ENCODE results near the gene IGSF9. TPM values are rescaled to one million over a fixed set of nuclear protein-coding genes. Genes with fewer than 3 reads are reported as not detected.
"Not testable (repeated sequence)": the region's sequence is repeated elsewhere in the genome, so short reads cannot be mapped to it uniquely, and the experiment has no call there.

Gene IGSF9
- total RNA-seq, 5 donors from 2014 or later (not counting 1 experiment from before 2014, with no cell fraction given) = 0.06 to 0.16 (median 0.12) TPM; not detected in 2

DNA sequence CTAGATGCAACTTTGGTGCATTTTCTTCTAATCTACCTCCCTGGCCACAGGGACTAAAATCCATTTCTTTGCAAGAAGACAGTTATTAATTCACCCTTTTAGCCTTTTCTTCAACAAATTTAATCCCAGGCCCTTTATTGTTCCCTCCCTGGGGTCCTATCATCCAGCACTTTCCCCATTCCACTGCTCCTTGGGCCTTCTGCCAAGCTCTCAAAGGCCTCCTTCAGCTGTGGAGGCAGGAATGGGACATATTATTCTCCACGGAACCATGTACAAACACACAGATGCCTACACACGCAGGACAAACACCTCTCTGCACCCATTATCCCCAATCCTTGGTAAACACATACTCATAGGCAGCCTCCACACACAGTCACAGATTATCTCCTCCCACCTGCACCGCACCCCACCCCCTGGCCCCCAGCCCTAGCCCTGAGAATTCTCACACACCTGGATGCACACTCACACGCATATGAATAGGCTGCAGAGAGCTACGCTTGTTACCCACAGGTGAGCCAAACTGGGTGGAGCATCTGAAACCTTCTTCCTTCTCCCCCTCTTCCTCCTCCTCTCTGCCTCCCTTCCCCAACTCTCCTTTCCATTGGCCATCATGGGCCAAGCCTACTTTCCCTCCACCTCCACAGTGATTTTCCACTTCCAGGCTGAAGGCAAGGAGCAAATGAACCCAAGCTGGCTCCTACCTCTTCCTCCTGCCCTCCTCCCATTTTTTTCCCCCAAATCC lies 31.8 kb downstream of the IGSF9 start:
- H3K4me3 ChIP-seq (ENCODE audit: control insufficient read depth in 1 of 2, extremely low read depth in 1 of 2, low read length in 1 of 2) = no peak overlapping the region
- Mint-ChIP-seq H3K4me1 (peaks cover 68 to 85% (median 80%) of the 10 kb centered on the region in 3 donors), H3K27me3 (no peaks in the 10 kb centered on the region), H3K4me3 (peak overlapping the region in 1 of 3 donors; percentile 63), H3K27ac (peak overlapping the region; percentile 94 to 98), H3K36me3 (peaks cover 23% of the 10 kb centered on the region), H3K9me3 (no peaks in the 10 kb centered on the region)
- peak overlapping the region; percentile 6 for H3K27ac ChIP-seq (ENCODE audit: low read length)
- no peak for DNase-seq
- H3K9me3 ChIP-seq = no peaks in the 10 kb centered on the region
- ATAC-seq (replicated peaks in 1 of 4) = no peak
- ChIA-PET POLR2A (interaction anchor here (0.6 to 2.9 kb wide), 3 partner anchors 11 to 1300 kb away, joined by 3 to 16 read pairs (median 3); partner anchors contain the start of gene TAGLN2 (in 1 of the 2)), CTCF (no interaction called here)
- peaks cover 18 to 21% of the 10 kb centered on the region in 2 donors for H3K36me3 ChIP-seq (ENCODE audit: control insufficient read depth in 2 of 2, extremely low read depth in 1 of 2, insufficient read depth in 1 of 2, low read length in 1 of 2)
- no peaks in the 10 kb centered on the region for H3K27me3 ChIP-seq (replicated peaks in 1 of 2; ENCODE audit: control insufficient read depth in 2 of 2, extremely low read depth in 1 of 2, insufficient read depth in 2 of 2, low read length in 1 of 2)
- peaks cover 28 to 65% of the 10 kb centered on the region in 2 experiments for H3K4me1 ChIP-seq (ENCODE audit: control insufficient read depth in 1 of 2, extremely low read depth in 1 of 2, insufficient read depth in 2 of 2, low read length in 2 of 2)
- WGBS (ENCODE audit: insufficient coverage) = 93% methylated on average over 5 of the region's 5 CpGs

DNA sequence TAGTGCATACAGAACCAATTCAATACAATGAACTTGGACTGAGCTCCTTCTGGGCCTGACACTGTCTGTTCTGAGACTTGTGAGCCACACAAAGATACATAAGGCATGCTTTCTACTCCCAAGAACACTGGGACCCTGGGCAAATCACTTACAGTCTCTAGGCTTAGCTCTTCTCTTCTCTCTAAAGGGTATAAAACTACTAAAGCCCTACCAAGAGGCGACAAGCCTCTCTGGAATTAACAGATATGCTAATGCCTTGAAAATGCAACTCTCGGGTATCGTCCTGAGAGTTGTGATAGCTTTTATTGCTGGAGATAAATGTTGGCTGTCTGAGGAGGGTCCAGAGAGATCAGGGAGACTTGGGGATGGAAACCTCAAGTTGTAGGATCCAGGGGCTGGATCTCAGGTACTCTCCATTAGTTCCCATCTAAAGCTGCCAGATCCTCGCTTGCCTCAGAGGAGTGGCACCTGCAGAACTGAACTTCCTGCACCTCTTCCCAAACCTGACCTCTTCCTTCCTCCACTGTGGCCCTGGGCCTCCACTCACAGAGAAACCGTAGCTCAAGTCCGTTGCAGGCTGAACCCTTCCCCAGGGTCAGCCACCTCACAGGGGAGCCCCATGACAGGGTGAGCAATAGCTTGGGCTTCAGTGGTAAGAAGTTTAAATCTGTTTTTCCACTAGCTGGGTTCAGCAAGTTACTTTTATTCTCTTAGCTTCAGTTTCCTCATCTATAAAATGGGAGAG lies 33.9 kb downstream of the IGSF9 start:
- Histone ChIP-seq H3K36me3 (ENCODE audit: control insufficient read depth in 2 of 2, extremely low read depth in 1 of 2, insufficient read depth in 1 of 2, low read length in 1 of 2) (peaks cover 4 to 6% of the 10 kb centered on the region in 2 donors), H3K9me3 (no peaks in the 10 kb centered on the region), H3K27me3 (replicated peaks in 1 of 2; ENCODE audit: control insufficient read depth in 2 of 2, extremely low read depth in 1 of 2, insufficient read depth in 2 of 2, low read length in 1 of 2) (no peaks in the 10 kb centered on the region), H3K4me1 (ENCODE audit: control insufficient read depth in 1 of 2, extremely low read depth in 1 of 2, insufficient read depth in 2 of 2, low read length in 2 of 2) (peaks cover 28 to 51% of the 10 kb centered on the region in 2 experiments), H3K27ac (ENCODE audit: low read length) (peak overlapping the region; percentile 97), H3K4me3 (ENCODE audit: control insufficient read depth in 1 of 2, extremely low read depth in 1 of 2, low read length in 1 of 2) (no peak overlapping the region)
- ChIA-PET POLR2A (interaction anchor here in 1 of 2 donors (0.7 kb wide), 1 partner anchor 348 kb away, joined by 3 read pairs; no protein-coding TSS in a partner anchor), CTCF (interaction anchor here (0.6 to 1.0 kb wide), 3 partner anchors 15 to 171 kb away, joined by 3 to 4 read pairs (median 4); no protein-coding TSS in a partner anchor)
- WGBS (ENCODE audit: insufficient coverage) = 17% methylated on average over 1 of the region's 6 CpGs
- DNase-seq (peak in 1 of 35 experiments; percentile 35), ATAC-seq (replicated peaks in 1 of 4) (no peak)
- H3K36me3 Mint-ChIP-seq = peaks cover 11% of the 10 kb centered on the region
- peak overlapping the region in 1 of 3 donors; percentile 63 for H3K4me3 Mint-ChIP-seq
- H3K9me3 Mint-ChIP-seq = no peaks in the 10 kb centered on the region
- H3K27ac Mint-ChIP-seq = peak overlapping the region; percentile 94 to 98
- H3K4me1 Mint-ChIP-seq = peaks cover 70 to 84% (median 81%) of the 10 kb centered on the region in 3 donors
- H3K27me3 Mint-ChIP-seq = no peaks in the 10 kb centered on the region

- no peak overlapping the region for H3K27ac ChIP-seq (ENCODE audit: low read length)
- no peak for ATAC-seq (replicated peaks in 1 of 4)
- ChIA-PET CTCF (interaction anchor here in 1 of 2 donors (1.6 kb wide), 1 partner anchor 16 kb away, joined by 7 read pairs; no protein-coding TSS in a partner anchor), POLR2A (interaction anchor here in 1 of 2 donors (0.6 to 1.7 kb wide), 3 partner anchors 15 to 1086 kb away, joined by 3 to 8 read pairs (median 4); no protein-coding TSS in a partner anchor)
- no peak overlapping the region for H3K4me3 ChIP-seq (ENCODE audit: control insufficient read depth in 1 of 2, extremely low read depth in 1 of 2, low read length in 1 of 2)
- no peaks in the 10 kb centered on the region for H3K27me3 Mint-ChIP-seq
- H3K27ac Mint-ChIP-seq = peak overlapping the region; percentile 71 to 76
- H3K36me3 Mint-ChIP-seq = peaks cover 3% of the 10 kb centered on the region
- H3K9me3 Mint-ChIP-seq = peaks cover 0 to 1% (median 0%) of the 10 kb centered on the region in 3 donors
- peaks cover 50 to 58% (median 56%) of the 10 kb centered on the region in 3 donors for H3K4me1 Mint-ChIP-seq
- 92% methylated on average over 2 of the region's 9 CpGs for WGBS (ENCODE audit: insufficient coverage)
- no peaks in the 10 kb centered on the region for H3K36me3 ChIP-seq (ENCODE audit: control insufficient read depth in 2 of 2, extremely low read depth in 1 of 2, insufficient read depth in 1 of 2, low read length in 1 of 2)
- H3K9me3 ChIP-seq = no peaks in the 10 kb centered on the region
- no peaks in the 10 kb centered on the region for H3K27me3 ChIP-seq (replicated peaks in 1 of 2; ENCODE audit: control insufficient read depth in 2 of 2, extremely low read depth in 1 of 2, insufficient read depth in 2 of 2, low read length in 1 of 2)
- H3K4me1 ChIP-seq (ENCODE audit: control insufficient read depth in 1 of 2, extremely low read depth in 1 of 2, insufficient read depth in 2 of 2, low read length in 2 of 2) = peaks cover 25 to 39% of the 10 kb centered on the region in 2 experiments
- H3K4me3 Mint-ChIP-seq = no peak overlapping the region
- no peak for DNase-seq
Observed at GRCh38 chr1:159908031-159908940, 37.1 kb downstream of the IGSF9 start.

DNA sequence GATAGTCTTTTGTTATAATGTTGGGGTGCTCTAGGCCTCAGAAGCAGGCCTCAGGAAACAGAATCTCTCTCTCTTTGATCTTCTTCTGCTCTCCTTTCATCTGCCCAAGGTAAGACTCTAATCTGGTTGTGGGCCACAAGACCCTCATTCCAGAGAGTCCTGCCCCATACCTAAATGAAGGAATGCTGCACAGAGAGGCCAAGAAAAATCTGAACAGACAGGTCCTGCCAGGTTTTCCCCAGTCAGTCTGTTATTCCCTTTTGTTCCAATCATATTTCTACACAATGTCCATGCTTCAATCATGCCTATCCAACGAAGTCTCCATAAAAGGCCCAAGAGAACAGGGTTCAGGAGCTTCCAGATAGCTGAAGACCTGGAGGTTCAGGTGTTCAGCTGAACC lies 38.5 kb downstream of the IGSF9 start:
- Histone ChIP-seq H3K36me3 (ENCODE audit: control insufficient read depth in 2 of 2, extremely low read depth in 1 of 2, insufficient read depth in 1 of 2, low read length in 1 of 2) (no peaks in the 10 kb centered on the region), H3K9me3 (no peaks in the 10 kb centered on the region), H3K27me3 (replicated peaks in 1 of 2; ENCODE audit: control insufficient read depth in 2 of 2, extremely low read depth in 1 of 2, insufficient read depth in 2 of 2, low read length in 1 of 2) (peaks cover 0 to under 1% of the 10 kb centered on the region in 2 experiments), H3K4me1 (ENCODE audit: control insufficient read depth in 1 of 2, extremely low read depth in 1 of 2, insufficient read depth in 2 of 2, low read length in 2 of 2) (peaks cover 20 to 29% of the 10 kb centered on the region in 2 experiments), H3K4me3 (ENCODE audit: control insufficient read depth in 1 of 2, extremely low read depth in 1 of 2, low read length in 1 of 2) (no peak overlapping the region), H3K27ac (ENCODE audit: low read length) (no peak overlapping the region)
- ChIA-PET POLR2A (interaction anchor here in 1 of 2 donors (1.7 kb wide), 1 partner anchor 17 kb away, joined by 8 read pairs; no protein-coding TSS in a partner anchor), CTCF (interaction anchor here in 1 of 2 donors (1.6 kb wide), 1 partner anchor 15 kb away, joined by 7 read pairs; no protein-coding TSS in a partner anchor)
- no peaks in the 10 kb centered on the region for H3K27me3 Mint-ChIP-seq
- no peak overlapping the region for H3K4me3 Mint-ChIP-seq
- peaks cover 0 to 1% (median 0%) of the 10 kb centered on the region in 3 donors for H3K9me3 Mint-ChIP-seq
- no peak for DNase-seq
- peaks cover 3% of the 10 kb centered on the region for H3K36me3 Mint-ChIP-seq
- H3K4me1 Mint-ChIP-seq = peaks cover 37 to 45% (median 43%) of the 10 kb centered on the region in 3 donors
- WGBS (ENCODE audit: insufficient coverage) = no CpG with 5 or more reads among the region's 1 CpG
- peak overlapping the region; percentile 29 to 69 for H3K27ac Mint-ChIP-seq
- no peak for ATAC-seq (replicated peaks in 1 of 4)

- H3K27ac ChIP-seq (ENCODE audit: low read length); DNase-seq; H3K4me1 ChIP-seq (ENCODE audit: control insufficient read depth in 1 of 2, extremely low read depth in 1 of 2, insufficient read depth in 2 of 2, low read length in 2 of 2); H3K4me3 Mint-ChIP-seq; H3K36me3 ChIP-seq (ENCODE audit: control insufficient read depth in 2 of 2, extremely low read depth in 1 of 2, insufficient read depth in 1 of 2, low read length in 1 of 2); H3K4me3 ChIP-seq (ENCODE audit: control insufficient read depth in 1 of 2, extremely low read depth in 1 of 2, low read length in 1 of 2); H3K9me3 ChIP-seq; H3K27me3 Mint-ChIP-seq; H3K36me3 Mint-ChIP-seq; H3K9me3 Mint-ChIP-seq; H3K27me3 ChIP-seq (replicated peaks in 1 of 2; ENCODE audit: control insufficient read depth in 2 of 2, extremely low read depth in 1 of 2, insufficient read depth in 2 of 2, low read length in 1 of 2); H3K27ac Mint-ChIP-seq; ATAC-seq (replicated peaks in 1 of 4): not testable (repeated sequence)
- CTCF ChIA-PET = interaction anchor here (0.7 to 0.8 kb wide), 2 partner anchors 11 to 123 kb away, joined by 3 read pairs; partner anchors contain the start of gene DUSP23 (in 1 of the 2)
- POLR2A ChIA-PET = interaction anchor here (0.6 to 0.7 kb wide), 2 partner anchors 20 to 37 kb away, joined by 3 read pairs; no protein-coding TSS in a partner anchor
- 100% methylated on average over 3 of the region's 3 CpGs for WGBS (ENCODE audit: insufficient coverage)
- H3K4me1 Mint-ChIP-seq = peaks cover 11 to 19% (median 16%) of the 10 kb centered on the region in 3 donors
Observed at GRCh38 chr1:159904036-159904435, 41.4 kb downstream of the IGSF9 start.
